Measurements from ENCODE around the gene CNTD1.

Gene CNTD1

GRCh38 chr17:42806249-42806648, 7.6 kb downstream of the CNTD1 start:
- DNase-seq: no peak

- no peak for DNase-seq
Observed at GRCh38 chr17:42809250-42809649, 10.6 kb downstream of the CNTD1 start.

DNA sequence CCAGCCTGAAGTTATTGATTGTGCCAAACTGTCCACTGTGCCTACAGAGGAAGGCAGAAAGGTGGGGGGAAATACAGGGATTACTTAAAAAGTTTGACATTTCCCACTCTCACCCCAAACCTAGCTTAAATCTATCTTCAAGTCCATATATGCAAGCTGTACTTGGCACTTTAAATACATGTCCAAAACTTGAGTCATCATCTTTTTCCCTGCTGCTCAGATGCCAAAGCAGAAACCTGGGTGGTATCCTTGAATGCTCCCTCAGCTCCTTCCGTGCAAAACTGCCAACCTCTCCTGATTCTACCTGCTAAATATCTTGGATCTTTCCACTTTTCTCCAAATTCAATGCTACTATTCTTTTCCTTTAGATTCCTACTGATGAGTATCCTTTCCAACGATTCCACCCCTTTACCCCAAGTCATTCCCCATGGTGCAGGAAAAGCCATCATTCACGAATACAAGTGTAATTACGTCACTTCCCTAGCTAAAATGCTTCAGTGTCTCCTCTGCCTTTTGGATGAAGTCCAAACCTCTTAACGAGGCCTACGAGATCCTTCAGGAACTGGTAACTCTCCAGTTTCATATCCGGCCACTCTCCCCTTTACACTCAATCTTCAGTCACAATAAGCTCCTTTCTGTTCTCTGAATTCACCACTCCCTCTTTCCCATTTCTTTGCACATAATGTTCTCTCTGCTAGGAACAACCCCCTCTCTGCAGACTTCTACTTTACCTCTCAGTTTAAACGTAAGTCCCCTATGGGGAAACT, 16.2 kb downstream of the CNTD1 start:
- DNase-seq: no peak

GRCh38 chr17:42817866-42818265, 19.2 kb downstream of the CNTD1 start:
- no peak for DNase-seq

DNA sequence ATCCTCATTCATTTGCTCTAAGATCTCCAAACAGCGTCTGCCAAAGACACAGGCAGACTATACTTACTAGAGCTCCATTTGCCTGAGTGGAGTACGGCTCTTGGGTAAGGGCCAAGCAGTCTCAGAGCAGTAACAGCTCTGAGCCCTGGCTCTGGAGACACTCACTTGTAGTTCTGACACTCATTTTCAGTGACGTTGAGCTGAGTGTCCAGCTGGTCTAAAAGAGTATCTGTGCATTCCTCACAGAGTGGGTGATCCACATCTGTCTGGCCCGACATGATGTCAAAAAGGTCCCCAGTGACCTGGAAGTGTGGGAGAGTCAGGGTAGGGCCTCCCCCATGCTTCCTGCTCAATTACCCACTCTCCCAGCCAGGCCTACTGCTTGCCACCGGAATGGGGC, 19.7 kb downstream of the CNTD1 start:
- DNase-seq: no peak

GRCh38 chr17:42819939-42820535, 21.4 kb downstream of the CNTD1 start:
- peak; percentile 51 for DNase-seq

- DNase-seq: no peak
Observed at GRCh38 chr17:42821176-42821575, 22.5 kb downstream of the CNTD1 start.

DNA sequence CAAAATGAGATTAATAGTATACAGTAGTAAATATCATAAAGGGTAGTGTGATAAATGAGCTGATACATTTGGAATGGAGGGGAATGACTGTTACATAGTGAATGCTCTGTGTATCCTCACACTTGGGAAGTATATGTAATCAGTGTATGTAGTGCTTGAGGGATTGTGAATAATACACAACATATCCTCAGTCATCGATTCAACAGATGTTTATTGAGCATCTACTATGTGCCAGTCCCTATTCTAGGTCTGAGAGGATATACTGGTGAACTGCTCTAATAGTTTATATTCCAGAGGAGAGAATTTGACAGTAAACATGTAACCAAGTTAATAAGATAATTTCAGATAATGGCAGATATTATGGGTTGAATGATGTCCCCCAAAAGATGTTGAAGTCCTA, 28.8 kb downstream of the CNTD1 start:
- no peak for DNase-seq

DNA sequence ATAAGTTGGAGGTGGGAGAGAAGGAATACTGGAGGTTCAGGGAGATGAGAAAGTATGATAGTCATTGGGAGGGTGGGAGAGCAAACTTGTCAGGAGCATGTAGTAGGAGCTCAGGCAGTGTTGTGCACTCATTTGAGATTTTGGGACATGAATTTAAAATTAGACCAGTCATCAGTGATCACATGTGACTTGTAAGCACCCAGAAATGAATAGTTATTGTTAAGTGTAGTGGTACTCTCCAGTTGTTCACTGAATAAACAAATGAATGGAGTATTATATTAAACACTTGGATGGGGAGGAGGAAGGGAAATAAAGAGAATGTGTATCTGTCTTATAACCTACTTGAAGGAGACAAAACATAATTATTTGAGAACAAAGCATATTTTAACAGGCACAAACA, 32.3 kb downstream of the CNTD1 start:
- DNase-seq: no peak

DNA sequence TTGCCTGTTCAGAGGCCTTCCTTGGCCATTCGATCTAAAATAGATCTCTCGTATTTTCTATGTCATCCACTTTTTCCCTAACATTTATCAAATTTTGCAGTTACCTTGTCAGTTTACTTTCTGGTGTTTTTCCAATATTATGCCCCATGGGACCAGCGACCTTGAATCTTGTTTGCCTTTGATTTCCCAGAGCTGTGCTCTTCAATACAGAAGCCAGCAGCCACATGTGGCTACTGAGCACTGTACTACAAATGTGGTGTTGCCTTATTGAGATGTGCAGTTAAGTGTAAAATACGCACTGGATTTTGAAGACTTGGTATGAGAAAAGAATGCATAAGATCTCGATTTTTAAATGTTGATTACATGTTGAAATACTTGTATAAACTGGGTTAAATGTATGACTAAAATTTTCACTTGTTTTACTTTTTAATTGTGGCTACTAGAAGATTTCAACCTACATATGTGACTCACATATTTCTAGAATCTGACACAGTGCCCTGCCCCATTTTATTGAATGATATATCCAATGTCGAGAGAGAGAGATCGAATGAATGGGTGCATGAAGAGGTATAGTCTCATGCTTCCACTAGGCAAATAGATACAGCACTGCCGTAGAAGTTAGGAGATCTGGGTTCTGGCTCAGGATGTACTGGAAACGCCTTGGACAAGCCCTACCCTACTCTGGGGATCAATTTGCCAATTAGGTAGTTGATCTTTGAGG, 33.7 kb downstream of the CNTD1 start:
- DNase-seq: no peak

GRCh38 chr17:42832934-42833766, 34.5 kb downstream of the CNTD1 start, which contains the start of gene PSME3:
PSME3 (plus strand) TSS chr17:42833397; CDS start chr17:42833632, 235 bp downstream.
- DNase-seq: peak; percentile 93

DNA sequence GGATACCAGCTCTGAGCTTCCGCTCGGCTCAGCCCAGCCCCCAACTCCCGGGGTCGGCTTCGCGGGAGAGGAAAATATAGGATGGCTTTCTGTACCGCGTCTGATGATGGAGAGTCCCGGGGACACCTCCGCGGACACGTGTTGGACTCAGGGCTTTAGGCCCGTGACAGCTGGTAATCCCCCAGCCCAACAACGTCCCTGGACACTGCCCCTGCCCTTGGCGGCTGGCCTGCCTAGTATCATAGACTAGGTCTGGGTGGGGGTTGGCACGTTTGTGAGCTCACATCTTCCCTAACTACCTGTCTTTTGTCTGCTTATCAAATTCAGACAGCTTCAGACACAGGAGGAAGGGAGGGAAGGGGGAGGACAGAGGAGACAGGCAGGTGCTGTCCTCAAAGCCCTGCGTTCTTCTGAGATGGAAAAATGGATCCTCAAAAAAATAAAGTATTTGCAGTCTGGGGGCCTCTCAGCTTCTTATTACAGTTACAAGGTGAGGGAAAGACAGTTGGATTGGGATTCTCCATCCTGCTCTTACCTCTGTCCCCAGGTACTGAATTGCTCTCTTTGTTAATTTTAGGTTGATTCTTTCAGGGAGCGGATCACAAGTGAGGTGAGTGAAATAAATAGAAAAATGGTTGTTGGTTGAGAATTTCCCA, 35.2 kb downstream of the CNTD1 start:
- DNase-seq: no peak

DNA sequence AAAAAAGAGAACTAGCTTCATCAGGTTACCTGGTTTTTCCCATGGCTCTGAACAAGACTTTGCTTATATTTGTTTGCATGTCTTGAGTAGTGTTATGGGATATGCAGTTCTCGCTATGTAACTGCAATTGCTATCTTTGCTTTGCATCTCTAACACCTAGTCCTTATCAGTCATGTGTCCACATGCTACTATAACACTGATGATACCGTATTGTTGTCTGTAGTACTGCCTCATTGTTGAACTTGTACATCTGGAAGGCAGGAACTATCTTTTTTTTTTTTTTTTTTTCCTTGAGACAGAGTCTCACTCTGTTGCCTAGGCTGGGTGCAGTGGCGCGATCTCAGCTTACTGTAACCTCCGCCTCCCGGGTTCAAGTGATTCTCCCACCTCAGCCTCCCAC, 37.1 kb downstream of the CNTD1 start:
- DNase-seq: no peak

GRCh38 chr17:42841975-42842685, 43.5 kb downstream of the CNTD1 start:
- no peak for DNase-seq

DNA sequence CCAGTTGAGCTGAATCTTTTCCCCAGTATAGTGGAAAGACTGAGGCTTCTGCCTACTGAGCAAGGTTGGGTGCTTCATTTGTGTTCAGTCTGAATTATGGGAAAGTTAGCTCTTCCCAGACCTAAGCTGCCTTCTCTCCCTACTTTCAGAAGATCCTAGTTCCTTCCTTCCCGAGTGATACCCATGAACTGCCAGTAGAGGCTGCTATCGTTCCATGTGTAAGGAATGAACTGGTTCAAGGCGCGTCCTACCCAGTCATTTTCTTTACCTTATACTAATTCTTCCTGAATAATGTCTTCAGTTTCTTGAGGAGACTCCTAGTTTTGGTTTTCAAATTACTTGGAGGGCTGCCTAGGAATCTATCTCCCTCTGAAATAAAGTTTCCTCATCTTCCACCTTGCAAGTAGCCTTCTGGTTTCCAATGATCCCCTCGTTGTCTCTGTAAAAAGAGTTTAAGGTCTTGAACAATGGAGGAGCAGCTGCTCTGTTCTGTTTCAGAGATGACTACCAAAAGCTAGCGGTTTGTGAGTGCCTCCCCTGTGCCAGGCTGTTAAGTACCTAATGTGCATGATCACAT, 44.8 kb downstream of the CNTD1 start:
- peak; percentile 46 for DNase-seq

GRCh38 chr17:42844271-42844670, 45.6 kb downstream of the CNTD1 start, which contains the start of gene AOC2:
AOC2 (plus strand) TSS chr17:42844580; CDS start chr17:42844627, 47 bp downstream.
- DNase-seq: no peak

GRCh38 chr17:42844761-42845555, 46.3 kb downstream of the CNTD1 start:
- DNase-seq: no peak

- no peak for DNase-seq
Observed at GRCh38 chr17:42845556-42845917, 46.9 kb downstream of the CNTD1 start.

DNA sequence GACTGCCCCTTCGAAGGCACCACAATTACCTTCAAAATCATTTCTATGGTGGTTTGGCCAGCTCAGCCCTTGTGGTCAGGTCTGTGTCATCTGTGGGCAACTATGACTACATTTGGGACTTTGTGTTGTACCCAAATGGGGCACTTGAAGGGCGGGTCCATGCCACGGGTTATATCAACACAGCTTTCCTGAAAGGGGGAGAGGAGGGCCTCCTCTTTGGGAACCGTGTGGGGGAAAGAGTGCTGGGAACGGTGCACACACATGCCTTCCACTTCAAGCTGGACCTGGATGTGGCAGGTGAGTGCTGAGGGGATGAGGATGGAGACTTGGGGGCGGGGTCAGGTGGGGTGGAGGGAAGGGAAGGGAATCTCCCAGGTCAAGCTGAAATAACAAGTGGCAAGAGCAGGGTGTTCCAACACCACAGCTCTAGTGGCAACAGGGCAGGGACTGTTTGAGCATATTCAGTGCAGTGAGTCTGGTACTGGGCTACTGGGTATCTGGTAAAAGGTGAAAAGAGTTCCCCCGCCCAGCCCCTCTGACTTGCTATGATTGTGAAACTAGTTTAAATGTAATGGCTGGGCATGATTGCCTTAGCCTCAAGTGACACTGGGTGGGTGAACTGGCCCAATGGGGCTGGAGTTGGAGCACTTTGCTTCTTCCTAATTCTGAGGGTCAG, 47.4 kb downstream of the CNTD1 start:
- no peak for DNase-seq
